SIG-M5 (cell line): Measurements from ENCODE around the gene RAB22A.

ENCODE experiments used
- DNase-seq: peaks from one replicate; lab custom pipeline; 2025; lab: John Stamatoyannopoulos, UW

RAB22A gene, protein sequence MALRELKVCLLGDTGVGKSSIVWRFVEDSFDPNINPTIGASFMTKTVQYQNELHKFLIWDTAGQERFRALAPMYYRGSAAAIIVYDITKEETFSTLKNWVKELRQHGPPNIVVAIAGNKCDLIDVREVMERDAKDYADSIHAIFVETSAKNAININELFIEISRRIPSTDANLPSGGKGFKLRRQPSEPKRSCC

GRCh38 chr20:58309591-58310290 lies at the start of gene RAB22A:
Gene RAB22A, plus strand, starts transcription at chr20:58309715. Its CDS starts 262 bp downstream, at chr20:58309977.
- no peak for DNase-seq

DNA sequence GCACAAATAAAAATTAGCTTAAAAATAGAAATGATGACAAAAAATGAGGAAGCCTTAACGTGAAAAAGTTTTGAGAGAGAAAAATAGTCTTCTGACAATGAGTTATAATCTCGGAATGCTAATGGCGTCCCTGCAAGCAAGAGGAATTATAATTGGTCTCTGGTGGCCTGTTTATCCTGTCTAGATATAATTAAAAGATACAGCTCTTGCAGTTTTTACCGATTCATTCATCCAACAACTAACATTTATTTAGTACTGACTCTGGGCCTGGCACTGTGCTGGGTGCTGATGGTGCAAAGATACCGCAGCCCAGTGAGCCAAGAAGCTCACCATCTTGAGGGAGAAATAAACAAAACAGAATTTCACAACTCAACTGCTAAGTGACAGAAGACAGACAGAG lies 49.5 kb upstream of the RAB22A start:
- DNase-seq = no peak

- no peak for DNase-seq
Measured at GRCh38 chr20:58261660-58262059, 47.9 kb upstream of the RAB22A start.

DNA sequence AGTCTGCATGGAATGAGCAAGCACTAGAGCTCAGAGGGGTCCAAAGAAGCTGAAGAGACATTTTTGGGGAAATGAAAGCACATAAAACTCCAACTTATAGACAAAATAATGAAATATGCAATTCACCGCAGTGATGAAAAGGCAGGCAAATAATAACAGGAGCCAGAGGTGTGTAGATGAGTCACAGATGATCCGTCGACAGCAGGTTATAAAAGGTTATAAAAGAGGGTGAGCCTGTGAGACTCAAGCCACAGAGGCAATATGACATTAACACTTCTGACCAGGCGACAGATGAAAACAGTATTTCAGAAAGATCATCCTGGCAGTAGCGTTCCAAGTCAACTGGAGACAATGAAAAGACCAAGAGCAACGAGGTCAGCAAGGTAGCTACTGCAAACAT lies 45.2 kb upstream of the RAB22A start:
- DNase-seq = no peak

DNA sequence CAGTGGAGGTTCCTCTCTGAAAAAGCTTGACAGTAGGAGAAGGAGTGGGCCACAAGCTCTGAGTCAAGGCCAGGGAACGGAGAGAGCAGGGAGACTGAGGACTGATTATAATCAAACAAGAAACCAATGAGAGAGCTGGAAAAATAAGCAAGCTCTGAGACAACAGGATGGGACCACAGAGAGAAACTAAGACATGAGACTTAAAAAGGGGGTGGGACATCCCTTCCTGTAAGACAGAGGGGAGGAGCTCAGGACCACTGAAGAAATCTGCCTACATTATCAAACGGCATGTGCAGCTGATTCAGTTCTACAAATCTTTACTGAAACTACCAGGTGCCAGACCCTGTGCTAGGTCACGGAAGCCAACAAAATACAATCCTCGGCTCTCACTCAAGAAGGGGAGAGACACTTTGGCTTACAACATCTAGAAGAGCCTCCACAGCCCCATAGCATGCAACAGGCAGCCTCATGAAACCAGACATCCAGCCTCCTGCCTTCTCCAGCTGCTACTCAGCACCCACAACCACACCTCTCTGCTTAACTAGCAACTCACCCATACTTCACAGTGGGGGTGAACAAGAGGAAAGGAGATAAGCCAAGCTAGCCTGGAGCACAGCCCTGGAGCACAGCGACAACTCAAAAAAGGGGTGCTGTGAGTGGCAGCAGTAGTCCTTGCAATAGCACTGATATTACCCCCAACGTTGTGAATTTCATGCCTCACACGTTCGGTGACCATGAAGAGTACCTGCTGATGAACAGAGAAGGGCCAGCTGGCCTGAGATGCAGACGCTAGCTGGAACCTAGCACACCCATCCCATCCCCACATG lies 41.9 kb upstream of the RAB22A start:
- DNase-seq = no peak

GRCh38 chr20:58268421-58268821 lies 41.1 kb upstream of the RAB22A start:
- no peak for DNase-seq

- DNase-seq = no peak
Measured at GRCh38 chr20:58268936-58269619, 40.4 kb upstream of the RAB22A start.

- no peak for DNase-seq
Measured at GRCh38 chr20:58271606-58272351, 37.7 kb upstream of the RAB22A start.

GRCh38 chr20:58274384-58274783 lies 35.1 kb upstream of the RAB22A start:
- DNase-seq = no peak

GRCh38 chr20:58277107-58277506 lies 32.4 kb upstream of the RAB22A start:
- no peak for DNase-seq

- DNase-seq = no peak
Measured at GRCh38 chr20:58277578-58278472, 31.7 kb upstream of the RAB22A start.

DNA sequence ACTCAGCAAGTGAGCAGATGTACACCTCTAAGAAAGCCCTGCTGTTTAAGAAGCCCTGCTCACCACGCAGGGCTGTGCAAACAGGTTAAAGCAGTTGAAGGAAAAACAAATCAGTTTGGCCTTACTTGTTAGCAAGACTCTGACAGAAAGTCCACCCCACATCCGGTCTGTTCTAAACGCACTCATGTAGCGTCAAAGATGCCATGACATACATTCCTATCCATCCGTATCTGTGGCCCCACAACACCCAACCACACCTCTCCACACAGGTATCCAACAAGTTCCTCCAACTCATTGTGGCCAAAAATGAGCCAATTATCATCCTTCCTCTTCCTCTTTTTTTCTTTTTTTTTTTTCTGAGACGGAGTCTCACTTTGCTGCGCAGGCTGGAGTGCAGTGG lies 22.8 kb upstream of the RAB22A start:
- no peak for DNase-seq

DNA sequence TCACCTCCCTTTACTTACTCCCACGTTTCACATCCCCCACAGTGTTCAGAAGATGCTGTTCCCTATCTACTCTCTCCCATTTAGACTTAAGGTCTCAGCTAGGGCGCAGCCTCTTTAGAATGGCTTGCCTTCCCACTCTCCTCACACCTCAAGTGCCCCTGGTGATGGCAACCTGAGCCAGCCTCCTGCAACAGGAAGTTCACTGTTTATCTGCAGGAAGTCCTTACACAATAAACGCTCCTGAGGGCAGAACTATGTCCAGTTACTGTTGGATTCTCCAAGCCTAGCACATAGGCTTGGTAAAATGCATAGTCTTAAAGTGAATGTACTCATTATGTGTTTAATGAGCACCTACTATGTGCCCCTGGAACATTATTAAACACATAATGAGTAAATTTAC lies 21.9 kb upstream of the RAB22A start:
- no peak for DNase-seq

DNA sequence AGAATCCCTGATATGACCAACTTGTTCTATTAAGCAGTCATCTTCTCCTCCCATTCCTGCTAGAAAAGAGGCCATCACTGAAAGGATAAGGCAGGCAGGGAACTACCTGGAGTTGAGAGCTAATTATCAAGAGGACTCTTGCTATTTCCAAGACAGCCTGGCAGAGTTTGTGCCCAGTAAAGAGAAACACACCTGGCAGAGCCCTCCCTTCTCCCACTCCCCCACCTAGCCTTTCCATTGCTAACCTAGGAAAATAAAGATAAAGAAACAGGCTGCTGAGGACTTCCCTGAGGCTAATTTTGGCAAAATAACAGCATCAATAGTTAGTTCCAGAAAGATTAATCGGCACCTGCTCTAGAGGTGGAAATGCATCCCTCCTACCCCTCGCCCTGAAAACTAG lies 20.4 kb upstream of the RAB22A start:
- DNase-seq = no peak

GRCh38 chr20:58293453-58293852 lies 16.1 kb upstream of the RAB22A start:
- no peak for DNase-seq

DNA sequence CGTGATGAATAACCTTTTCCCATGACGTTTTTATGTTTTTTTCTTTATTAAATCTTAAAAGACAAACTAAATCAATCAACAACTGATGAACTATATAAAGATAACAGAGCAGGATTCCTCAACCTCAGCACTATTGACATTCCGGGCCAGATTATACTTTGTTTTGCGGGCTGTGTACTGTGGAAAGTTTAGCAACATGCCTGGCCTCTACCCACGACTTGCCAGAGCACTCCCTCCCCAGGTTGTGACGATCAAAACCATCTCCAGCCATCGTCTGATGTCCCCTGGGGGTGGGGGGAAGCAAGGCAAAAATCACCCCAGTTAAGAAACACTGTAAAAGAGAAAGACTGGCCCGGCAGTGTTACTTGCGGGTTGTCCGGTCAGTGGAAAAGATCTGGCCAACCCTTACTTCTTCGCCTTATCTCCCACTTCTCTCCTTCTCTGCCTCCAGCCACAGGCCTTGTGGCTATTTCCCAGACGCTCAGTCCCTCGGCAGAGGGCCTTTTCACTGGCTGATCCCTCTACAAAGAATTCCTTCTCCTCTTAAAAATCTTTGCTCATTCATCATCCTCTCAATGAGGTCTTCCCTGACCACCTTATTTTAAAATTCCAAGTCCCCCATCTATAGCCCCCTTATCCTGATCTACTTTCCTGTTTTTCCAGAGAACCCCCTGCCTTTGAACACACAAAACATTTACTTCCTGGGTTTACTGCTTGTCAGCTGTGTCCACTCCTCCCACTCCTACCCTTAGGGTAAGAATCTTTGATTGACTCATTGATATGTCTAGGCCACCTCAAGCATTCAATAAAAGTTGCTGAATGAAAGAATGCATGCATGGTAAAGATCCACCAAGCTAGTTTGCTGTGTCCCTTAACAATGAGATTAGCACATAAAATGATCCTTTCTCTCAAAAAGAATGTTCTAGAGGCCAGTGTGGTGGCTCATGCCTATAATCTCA lies 14.7 kb upstream of the RAB22A start:
- DNase-seq = no peak

GRCh38 chr20:58296051-58296837 lies 13.3 kb upstream of the RAB22A start:
- DNase-seq = no peak

- DNase-seq = no peak
Measured at GRCh38 chr20:58297394-58297793, 12.1 kb upstream of the RAB22A start.

- no peak for DNase-seq
Measured at GRCh38 chr20:58300321-58300720, 9.2 kb upstream of the RAB22A start.
